H1 (cell line): ENCODE measurements around the gene TLE4. TPM values are rescaled to one million over a fixed set of nuclear protein-coding genes. Genes with fewer than 3 reads are reported as not detected.

Source experiments
- CTCF ChIA-PET: fragments of 300-600 bp; sonication (Branson Sonifier 250); formaldehyde crosslinking; loops from one replicate; lab custom pipeline; 2021; ENCODE audit not compliant: partially characterized antibody; lab: Charles Lee
- POLR2A ChIA-PET: fragments of 300-600 bp; sonication (Branson Sonifier 250); formaldehyde crosslinking; loops from one replicate; lab custom pipeline; 2021; ENCODE audit warnings: inconsistent platforms; ENCODE audit not compliant: partially characterized antibody; lab: Charles Lee
- DNase-seq, 2 experiments: peaks; one replicate each; pipeline versions ENCODE4 v3.0.0 to v3.0.0-alpha.2; 2010 to 2022; ENCODE audit warnings: low spot score in 2 of 2, low read depth in 1 of 2, mixed read lengths in 1 of 2
- FAIRE-seq: peaks from 2 replicates; lab custom pipeline; 2011; peaks lifted over from hg19 to GRCh38; lab: Jason Lieb, UNC
- H2AFZ ChIP-seq: 2 replicates; pipeline ENCODE4 v1.8.1; 2012; ENCODE audit warnings: low read length, inconsistent platforms
- H2AK5ac ChIP-seq: 2 replicates; pipeline ENCODE4 v1.6.1; 2013; ENCODE audit warnings: low read depth, low read length
- H2BK120ac ChIP-seq: replicated peaks from 2 replicates; pipeline ENCODE3; 2013; ENCODE audit warnings: low read depth, low read length, inconsistent platforms
- H2BK12ac ChIP-seq: 2 replicates; pipeline ENCODE4 v1.6.1; 2013; ENCODE audit warnings: low read depth, low read length
- H2BK15ac ChIP-seq: 2 replicates; pipeline ENCODE4 v1.6.1; 2013; ENCODE audit warnings: low read length
- H2BK20ac ChIP-seq: 2 replicates; pipeline ENCODE4 v1.6.1; 2013; ENCODE audit warnings: low read length
- H2BK5ac ChIP-seq: 2 replicates; pipeline ENCODE4 v1.6.1; 2013; ENCODE audit warnings: low read depth, low read length
- H3K14ac ChIP-seq: 2 replicates; pipeline ENCODE4 v1.6.1; 2013; ENCODE audit warnings: inconsistent platforms; ENCODE audit not compliant: insufficient read length
- H3K18ac ChIP-seq: 2 replicates; pipeline ENCODE4 v1.6.1; 2013; ENCODE audit warnings: low read length; ENCODE audit errors: extremely low read depth
- H3K23ac ChIP-seq: 2 replicates; pipeline ENCODE4 v1.6.1; 2013; ENCODE audit warnings: inconsistent platforms; ENCODE audit not compliant: insufficient read length
- H3K23me2 ChIP-seq: 2 replicates; pipeline ENCODE4 v1.6.1; 2013; ENCODE audit warnings: low read depth, low read length
- H3K27ac ChIP-seq: 2 replicates; pipeline ENCODE4 v1.6.1; 2011; ENCODE audit warnings: low read depth, low read length, inconsistent platforms
- H3K27me3 ChIP-seq, 4 experiments: replicated peaks in 1 of 4; 1 replicate in 1 of 4; 2 replicates in 3 of 4; pipeline versions ENCODE4 v1.6.1 to v1.8.1; 2011 to 2013; ENCODE audit warnings: low read length in 3 of 4, mild to moderate bottlenecking in 3 of 4, inconsistent platforms in 2 of 4, mixed read lengths in 2 of 4, moderate library complexity in 1 of 4; ENCODE audit not compliant: control insufficient read depth in 3 of 4, insufficient read depth in 3 of 4; ENCODE audit errors: extremely low read depth in 1 of 4
- H3K36me3 ChIP-seq, 4 experiments: 2 replicates each; pipeline versions ENCODE4 v1.6.1 to v1.8.1; 2011 to 2013; ENCODE audit warnings: mild to moderate bottlenecking in 4 of 4, low read length in 3 of 4, moderate library complexity in 2 of 4, control low read depth in 1 of 4, inconsistent platforms in 1 of 4; ENCODE audit not compliant: insufficient read depth in 4 of 4, control insufficient read depth in 2 of 4
- H3K4ac ChIP-seq: replicated peaks from 2 replicates; pipeline ENCODE3; 2013; ENCODE audit warnings: low read length, low read depth, mixed read lengths, inconsistent platforms; ENCODE audit not compliant: insufficient read length
- H3K4me1 ChIP-seq, 4 experiments: replicated peaks in 1 of 4; 1 replicate in 1 of 4; 2 replicates in 3 of 4; pipeline versions ENCODE4 v1.6.1 to v1.8.1; 2011 to 2013; ENCODE audit warnings: low read length in 3 of 4, inconsistent platforms in 2 of 4, mixed read lengths in 1 of 4; ENCODE audit not compliant: insufficient read depth in 4 of 4, control insufficient read depth in 3 of 4
- H3K4me2 ChIP-seq, 2 experiments: 2 replicates each; pipeline versions ENCODE4 v1.6.1 to v1.8.1; 2011 to 2013; ENCODE audit warnings: low read depth in 2 of 2, low read length in 2 of 2, control low read depth in 1 of 2, inconsistent platforms in 1 of 2, mild to moderate bottlenecking in 1 of 2; ENCODE audit not compliant: insufficient read depth in 1 of 2
- H3K4me3 ChIP-seq, 4 experiments: fragments of 200-600, 300-600 bp in 1 of 4; sonication (generic), shearing (Covaris generic), sonication (Bioruptor Twin) in 1 of 4; 2 replicates each; pipeline versions ENCODE4 v1.5.1 to v1.8.1; 2011 to 2016; ENCODE audit warnings: low read length in 4 of 4, low read depth in 3 of 4, control low read depth in 2 of 4, inconsistent platforms in 2 of 4, mild to moderate bottlenecking in 2 of 4, mixed read lengths in 1 of 4, moderate library complexity in 1 of 4; ENCODE audit not compliant: insufficient read depth in 2 of 4; ENCODE audit errors: extremely low read depth in 1 of 4
- H3K56ac ChIP-seq: replicated peaks from 2 replicates; pipeline ENCODE3; 2013; ENCODE audit warnings: low read depth, mild to moderate bottlenecking, mixed read lengths, low read length, inconsistent platforms; ENCODE audit not compliant: insufficient read length
- H3K79me1 ChIP-seq: 2 replicates; pipeline ENCODE4 v1.6.1; 2013; ENCODE audit warnings: low read depth, low read length, control low read depth
- H3K79me2 ChIP-seq, 2 experiments: 2 replicates each; pipeline versions ENCODE4 v1.6.1 to v1.8.1; 2012 to 2013; ENCODE audit warnings: low read length in 2 of 2, mild to moderate bottlenecking in 2 of 2, inconsistent platforms in 1 of 2; ENCODE audit not compliant: insufficient read depth in 2 of 2, control insufficient read depth in 1 of 2
- H3K9ac ChIP-seq, 4 experiments: replicated peaks in 1 of 4; 1 replicate in 1 of 4; 2 replicates in 3 of 4; pipeline versions ENCODE4 v1.6.1 to v1.8.1; 2011 to 2013; ENCODE audit warnings: low read depth in 3 of 4, low read length in 3 of 4, control low read depth in 2 of 4, mild to moderate bottlenecking in 2 of 4, moderate library complexity in 2 of 4, inconsistent platforms in 1 of 4; ENCODE audit errors: extremely low read depth in 1 of 4
- H3K9me3 ChIP-seq, 2 experiments: 2 replicates each; pipeline versions ENCODE4 v1.6.1 to v1.8.1; 2012 to 2013; ENCODE audit warnings: mild to moderate bottlenecking in 2 of 2, moderate library complexity in 2 of 2, control low read depth in 1 of 2, inconsistent platforms in 1 of 2, low read depth in 1 of 2, low read length in 1 of 2, mixed read lengths in 1 of 2; ENCODE audit not compliant: insufficient read depth in 2 of 2
- H4K20me1 ChIP-seq, 2 experiments: replicated peaks in 1 of 2; 2 replicates each; pipeline versions ENCODE3 to v1.8.1; 2011 to 2013; ENCODE audit warnings: inconsistent platforms in 2 of 2, low read length in 2 of 2, mild to moderate bottlenecking in 1 of 2; ENCODE audit not compliant: insufficient read depth in 2 of 2, control insufficient read depth in 1 of 2
- H4K5ac ChIP-seq: 2 replicates; pipeline ENCODE4 v1.6.1; 2013; ENCODE audit warnings: low read length, low read depth, mixed read lengths, inconsistent platforms; ENCODE audit not compliant: insufficient read length
- H4K8ac ChIP-seq: 2 replicates; pipeline ENCODE4 v1.8.0; 2013; ENCODE audit warnings: mild to moderate bottlenecking, moderate library complexity, low read length, inconsistent platforms; ENCODE audit not compliant: insufficient read depth; ENCODE audit errors: extremely low read depth
- H4K91ac ChIP-seq: replicated peaks from 2 replicates; pipeline ENCODE3; 2013; ENCODE audit warnings: low read length, mixed read lengths, inconsistent platforms; ENCODE audit not compliant: insufficient read length
- ASH2L ChIP-seq: fragments of 200-600, 300-600 bp; sonication (generic); IDR thresholded peaks from one replicate; pipeline ENCODE4 v1.7.1; 2017; ENCODE audit warnings: low read length
- BACH1 ChIP-seq: IDR thresholded peaks from 2 replicates; pipeline ENCODE4 v1.6.1; 2012; ENCODE audit warnings: low read length, improper control_type of control experiment
- CHD1 ChIP-seq: IDR thresholded peaks from 2 replicates; pipeline ENCODE4 v1.6.1; 2012; ENCODE audit warnings: low read depth, low read length, improper control_type of control experiment
- EGR1 ChIP-seq: IDR thresholded peaks from 2 replicates; pipeline ENCODE4 v1.6.1; 2011; ENCODE audit warnings: low read depth, low read length, borderline replicate concordance
- RBBP5 ChIP-seq: IDR thresholded peaks from 2 replicates; pipeline ENCODE4 v1.7.1; 2012; ENCODE audit warnings: low read depth, mild to moderate bottlenecking, inconsistent platforms, low read length, moderate library complexity, borderline replicate concordance
- SIN3A ChIP-seq, 2 experiments: IDR thresholded peaks in 1 of 2; conservative IDR thresholded peaks in 1 of 2; 2 replicates each; pipeline ENCODE4 v1.6.1; 2011 to 2012; ENCODE audit warnings: low read length in 2 of 2, improper control_type of control experiment in 1 of 2, low read depth in 1 of 2, mild to moderate bottlenecking in 1 of 2
- WGBS, 2 experiments: shearing (Covaris generic) in 1 of 2; methylation state at CpG; one replicate each; pipeline versions ENCODE4 v1.1.6 to v1.1.7; 2013 to 2015; ENCODE audit warnings: low lambda C conversion rate in 2 of 2, mixed read lengths in 2 of 2, inconsistent platforms in 1 of 2, low coverage in 1 of 2, missing lambda C conversion rate in 1 of 2; ENCODE audit not compliant: insufficient replicate concordance in 2 of 2, insufficient coverage in 1 of 2, insufficient read length in 1 of 2; ENCODE audit errors: extremely low coverage in 1 of 2, missing lambda C conversion rate in 1 of 2; 5-methylcytosine and 5-hydroxymethylcytosine counted together
- polyA plus RNA-seq, 7 experiments: library from polyadenylated mRNA; depleted of rRNA in 3 of 7; stranded (reverse) in 5 of 7; unstranded in 2 of 7; fragments of >200 nt in 5 of 7; fragments of 200-250 nt in 2 of 7; gene quantifications; 1 replicate in 5 of 7; 2 replicates in 1 of 7; 4 replicates in 1 of 7; pipeline versions ENCODE4 v1.2.1 to v1.2.3, GENCODE V29; 2011 to 2013; ENCODE audit warnings: missing spikeins in 2 of 7, mixed read lengths in 2 of 7
- total RNA-seq: library from RNA; stranded (reverse); fragmentation: NEBNext Ultra II Directional; extraction: Animal tissue kit (Norgen Biotek cat#: 25700); gene quantifications from 2 replicates; pipeline ENCODE4 v1.2.1, GENCODE V29; 2021

Gene TLE4
- total and polyA plus RNA-seq, 2 of the 8 experiments (the other 6 are each of a cell fraction or from before 2014, with no cell fraction given) = 32.4 to 36.9 TPM

DNA sequence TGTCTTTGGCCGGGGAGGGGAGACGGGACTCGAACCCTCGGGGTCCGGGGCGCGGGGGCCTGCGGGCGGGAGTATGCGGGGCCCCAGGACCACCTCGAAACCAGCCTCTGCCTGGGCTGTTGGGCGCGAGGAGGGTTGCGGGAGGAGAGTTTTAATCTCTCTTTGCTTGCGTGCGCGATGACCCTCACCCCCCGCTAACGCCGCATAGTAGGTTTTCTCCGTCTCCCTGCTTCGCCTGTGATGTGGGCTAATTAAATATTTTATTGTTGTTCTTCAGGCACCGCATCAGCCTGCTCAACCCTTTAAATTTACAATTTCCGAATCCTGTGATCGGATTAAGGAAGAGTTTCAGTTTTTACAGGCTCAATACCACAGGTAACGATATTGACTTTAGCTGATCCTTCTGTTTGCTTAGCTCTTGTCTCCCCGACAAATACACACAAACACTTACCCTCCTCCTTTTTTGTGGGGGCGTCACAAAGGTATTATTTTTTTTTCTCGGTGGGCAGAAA is 1.7 kb downstream of the TLE4 start:
- no peaks in the 10 kb centered on the region for H4K20me1 ChIP-seq
- H3K4me1 ChIP-seq = peaks cover 0 to 8% (median 3%) of the 10 kb centered on the region in 4 experiments; a peak in 2 of 7 replicates
- 2% methylated on average over 13 of the region's 29 CpGs; no CpG with 5 or more reads in 1 of the 2 experiments for WGBS, 2 experiments
- H2AK5ac ChIP-seq = no peak overlapping the region
- H3K9me3 ChIP-seq = no peaks in the 10 kb centered on the region
- H2BK120ac ChIP-seq = no peak overlapping the region
- H2BK12ac ChIP-seq = no peak overlapping the region
- peak overlapping the region; percentile 77 to 99 (median 81) for H3K4me3 ChIP-seq
- H3K4me2 ChIP-seq = peak overlapping the region; percentile 75 to 81
- H4K91ac ChIP-seq = no peak overlapping the region
- FAIRE-seq (no peak), DNase-seq (no peak)
- peaks cover 0 to 48% of the 10 kb centered on the region in 2 experiments; a peak in 2 of 4 replicates for H3K79me2 ChIP-seq
- no peaks in the 10 kb centered on the region for H3K27me3 ChIP-seq
- H3K18ac ChIP-seq = no peak overlapping the region; the same call in 1 of the 2 replicates
- TF ChIP-seq RBBP5 (0 out of 2 replicates have a peak, but pooled peaks have one; percentile 17), BACH1 (no peak), SIN3A (conservative IDR thresholded peaks at IDR 0.05 in 1 of 2, IDR thresholded peaks at IDR 0.05 in 1 of 2; ENCODE audit: low read depth in 1 of 2, low read length in 2 of 2) (0 out of 4 replicates have a peak, but pooled peaks of 1 of the 2 experiments have one; percentile 51), CHD1 (no peak), EGR1 (0 out of 2 replicates have a peak, but pooled peaks have one; percentile 36), ASH2L (peak; percentile 66)
- H2BK5ac ChIP-seq = no peak overlapping the region
- ChIA-PET POLR2A (interaction anchor here (0.6 to 0.9 kb wide), 2 partner anchors 9 to 933 kb away, joined by 4 to 5 read pairs; no protein-coding TSS in a partner anchor), CTCF (interaction anchor here (0.7 to 1.4 kb wide), 2 partner anchors 22 to 95 kb away, joined by 3 read pairs; no protein-coding TSS in a partner anchor)
- H4K8ac ChIP-seq = peak overlapping the region; percentile 94; the same call in 1 of the 2 replicates
- H3K23me2 ChIP-seq = peaks cover 8% of the 10 kb centered on the region
- no peaks in the 10 kb centered on the region for H3K79me1 ChIP-seq
- no peak overlapping the region for H3K23ac ChIP-seq
- no peak overlapping the region for H2BK15ac ChIP-seq
- no peak overlapping the region for H3K56ac ChIP-seq
- H3K36me3 ChIP-seq = peaks cover 0 to 18% (median 0%) of the 10 kb centered on the region in 4 experiments; a peak in 1 of 8 replicates
- H3K4ac ChIP-seq = no peak overlapping the region
- no peak overlapping the region for H2AFZ ChIP-seq
- no peak overlapping the region for H3K14ac ChIP-seq
- peak overlapping the region; percentile 60 to 94 (median 78); a peak in 6 of 7 replicates for H3K9ac ChIP-seq
- peak overlapping the region; percentile 34; the same call in 1 of the 2 replicates for H3K27ac ChIP-seq
- no peak overlapping the region for H4K5ac ChIP-seq
- H2BK20ac ChIP-seq = no peak overlapping the region
